HEK293T (cell line): ENCODE data around the gene ILDR2.

Experiments
- ELF4 ChIP-seq: fragments of 450-650 bp; IDR thresholded peaks from 2 replicates; pipeline ENCODE4 v1.6.1; 2017; ENCODE audit warnings: antibody characterized with exemption
- SP1 ChIP-seq: fragments of 450-650 bp; IDR thresholded peaks from 2 replicates; pipeline ENCODE4 v1.6.1; 2017
- SUZ12 ChIP-seq: fragments of 450-650 bp; IDR thresholded peaks from 2 replicates; pipeline ENCODE4 v1.6.1; 2016; ENCODE audit warnings: mild to moderate bottlenecking

GRCh38 chr1:166884971-166885370 is 90.4 kb downstream of the ILDR2 start:
- no peak for TF ChIP-seq SP1
- no peak for TF ChIP-seq ELF4
- TF ChIP-seq SUZ12 = no peak
